Loucy (cell line): ENCODE measurements around the gene STARD10.

Experiments used
- CTCF ChIP-seq: fragments of 200-600 bp; sonication (generic); conservative IDR thresholded peaks from 2 replicates; pipeline ENCODE4 v1.5.1; 2014; ENCODE audit warnings: mild to moderate bottlenecking, antibody characterized with exemption, low read length
- EZH2phosphoT487 ChIP-seq: fragments of 200-600 bp; IDR thresholded peaks from 2 replicates; pipeline ENCODE4 v1.6.1; 2018; ENCODE audit warnings: antibody characterized with exemption, mild to moderate bottlenecking, moderate library complexity, borderline replicate concordance

- no peak for TF ChIP-seq CTCF
- TF ChIP-seq EZH2phosphoT487, result no peak
These were observed 36.2 kb upstream of the STARD10 start for GRCh38 chr11:72829884-72830533.
